Ovary (tissue), 9 donors: Measurements from ENCODE around the gene NLGN1. TPM values are rescaled to one million over a fixed set of nuclear protein-coding genes. Genes with fewer than 3 reads are reported as not detected.

Experiments used
- DNase-seq, 5 donors: peaks; one replicate each; pipeline ENCODE4 v3.0.0-alpha.2; 2019 to 2020
- H3K27ac ChIP-seq, 2 donors: fragments of 200-600 bp; one replicate each; pipeline versions ENCODE4 v1.5.1 to v1.8.0; 2019 to 2022
- H3K27me3 ChIP-seq: fragments of 200-600 bp; one replicate; pipeline ENCODE4 v1.8.0; 2022
- H3K36me3 ChIP-seq: fragments of 200-600 bp; sonication (generic); one replicate; pipeline ENCODE4 v1.5.1; 2019
- H3K4me1 ChIP-seq: one replicate; pipeline ENCODE4 v1.8.1; 2013; ENCODE audit warnings: mild to moderate bottlenecking, moderate library complexity; ENCODE audit not compliant: insufficient read depth
- H3K4me3 ChIP-seq: fragments of 200-600 bp; sonication (generic); one replicate; pipeline ENCODE4 v1.5.1; 2017
- H3K9me3 ChIP-seq, 2 donors: fragments of 200-600 bp in 1 of 2; sonication (generic) in 1 of 2; one replicate each; pipeline versions ENCODE4 v1.5.1 to v1.8.1; 2013 to 2019; ENCODE audit warnings: mild to moderate bottlenecking in 1 of 2, moderate library complexity in 1 of 2
- EP300 ChIP-seq: sonication (generic); formaldehyde crosslinking; IDR thresholded peaks from one replicate; pipeline ENCODE4 v1.6.1; 2017; ENCODE audit warnings: antibody characterized with exemption
- POLR2A ChIP-seq: fragments of 450-650 bp; IDR thresholded peaks from one replicate; pipeline ENCODE4 v1.6.1; 2017; ENCODE audit warnings: antibody characterized with exemption, mild to moderate bottlenecking, moderate library complexity
- WGBS, 3 donors: extraction: QIAGEN DNeasy Blood & Tissue Kit in 1 of 3; methylation state at CpG; one replicate each; pipeline versions ENCODE4 v1.1.5 to v1.1.7; 2013 to 2017; 5-methylcytosine and 5-hydroxymethylcytosine counted together
- intact Hi-C, 4 donors: fragments of 100-400 bp; cut with DNase I; formaldehyde crosslinking; loops; one replicate each; pipeline versions ENCODE4 v1.11.0 to v1.15.1; 2022 to 2023
- polyA plus RNA-seq, 2 donors: library from polyadenylated mRNA; stranded (reverse); fragments of 200-250 nt in 1 of 2; fragments of 350-450 nt in 1 of 2; fragmentation: Illumina TruSeq in 1 of 2; extraction: RNeasy Lipid Tissue Mini Kit (QIAGEN cat#74804) in 1 of 2; gene quantifications; one replicate each; pipeline ENCODE4 v1.2.3, GENCODE V29; 2013 to 2014
- total RNA-seq, 7 donors: library from RNA; depleted of rRNA in 2 of 7; stranded (reverse); fragments of >200 nt in 2 of 7; fragmentation: NEBNext Ultra II Directional in 3 of 7; extraction: Animal tissue kit (Norgen Biotek cat#: 25700) in 3 of 7; gene quantifications; one replicate each; pipeline versions ENCODE4 v1.1.0 to v1.2.4, GENCODE V29; 2016 to 2023
- TF ChIP-seq, protein P1 (sequence below), 3 donors: fragments of 450-650 bp in 2 of 3; fragments of 200-600 bp in 1 of 3; IDR thresholded peaks; one replicate each; pipeline versions ENCODE4 v1.5.1 to v1.8.0; 2016 to 2022; ENCODE audit warnings: antibody characterized with exemption in 3 of 3, mild to moderate bottlenecking in 1 of 3
- donor health status: DM: no; HTN: no; CAD: no; lungs with moderate emphysema.
- donor health status: DM: no; HTN: no; CAD: no.
- donor health status: Bipolar disorder and iron deficiency.
- donor health status: DM: yes; HTN: yes; CAD: no.
- donor health status: DM: no; HTN: no; CAD: no.
- donor health status: DM: yes; HTN: yes; CAD: no.

Gene NLGN1
- total and polyA plus RNA-seq, 9 donors = 1.2 to 7.7 (median 4.6) TPM

DNA sequence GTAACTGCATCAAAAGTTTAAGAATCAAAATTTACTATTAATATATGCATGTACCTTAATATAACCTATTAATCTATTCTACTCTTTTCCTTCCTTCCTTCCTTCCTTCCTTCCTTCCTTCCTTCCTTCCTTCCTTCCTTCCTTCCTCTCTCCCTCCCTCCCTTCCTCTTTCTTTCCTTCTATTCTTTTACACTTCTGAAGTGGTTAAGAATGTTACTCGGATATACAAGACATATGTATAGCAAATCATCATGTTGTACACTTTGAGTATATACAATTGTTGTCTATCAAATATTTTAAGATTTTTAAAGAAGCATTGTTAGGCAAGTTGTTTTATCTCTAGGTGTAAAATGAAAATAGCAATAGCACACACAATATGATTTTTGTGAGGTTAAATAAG lies 748.5 kb downstream of the NLGN1 start:
- Histone ChIP-seq H3K4me3 (no peak overlapping the region), H3K9me3 (no peaks in the 10 kb centered on the region), H3K27ac (no peak overlapping the region), H3K4me1 (no peaks in the 10 kb centered on the region), H3K27me3 (no peaks in the 10 kb centered on the region), H3K36me3 (no peaks in the 10 kb centered on the region)
- TF ChIP-seq EP300 (no peak), POLR2A (no peak)
- TF ChIP-seq, protein P1, sequence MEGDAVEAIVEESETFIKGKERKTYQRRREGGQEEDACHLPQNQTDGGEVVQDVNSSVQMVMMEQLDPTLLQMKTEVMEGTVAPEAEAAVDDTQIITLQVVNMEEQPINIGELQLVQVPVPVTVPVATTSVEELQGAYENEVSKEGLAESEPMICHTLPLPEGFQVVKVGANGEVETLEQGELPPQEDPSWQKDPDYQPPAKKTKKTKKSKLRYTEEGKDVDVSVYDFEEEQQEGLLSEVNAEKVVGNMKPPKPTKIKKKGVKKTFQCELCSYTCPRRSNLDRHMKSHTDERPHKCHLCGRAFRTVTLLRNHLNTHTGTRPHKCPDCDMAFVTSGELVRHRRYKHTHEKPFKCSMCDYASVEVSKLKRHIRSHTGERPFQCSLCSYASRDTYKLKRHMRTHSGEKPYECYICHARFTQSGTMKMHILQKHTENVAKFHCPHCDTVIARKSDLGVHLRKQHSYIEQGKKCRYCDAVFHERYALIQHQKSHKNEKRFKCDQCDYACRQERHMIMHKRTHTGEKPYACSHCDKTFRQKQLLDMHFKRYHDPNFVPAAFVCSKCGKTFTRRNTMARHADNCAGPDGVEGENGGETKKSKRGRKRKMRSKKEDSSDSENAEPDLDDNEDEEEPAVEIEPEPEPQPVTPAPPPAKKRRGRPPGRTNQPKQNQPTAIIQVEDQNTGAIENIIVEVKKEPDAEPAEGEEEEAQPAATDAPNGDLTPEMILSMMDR (IDR thresholded peaks at IDR 0.05) = no peak
- 88 to 97% (median 96%) methylated on average over 1 of the region's 1 CpG for WGBS, 3 donors
- DNase-seq = no peak
- intact Hi-C loops = no loop called here

DNA sequence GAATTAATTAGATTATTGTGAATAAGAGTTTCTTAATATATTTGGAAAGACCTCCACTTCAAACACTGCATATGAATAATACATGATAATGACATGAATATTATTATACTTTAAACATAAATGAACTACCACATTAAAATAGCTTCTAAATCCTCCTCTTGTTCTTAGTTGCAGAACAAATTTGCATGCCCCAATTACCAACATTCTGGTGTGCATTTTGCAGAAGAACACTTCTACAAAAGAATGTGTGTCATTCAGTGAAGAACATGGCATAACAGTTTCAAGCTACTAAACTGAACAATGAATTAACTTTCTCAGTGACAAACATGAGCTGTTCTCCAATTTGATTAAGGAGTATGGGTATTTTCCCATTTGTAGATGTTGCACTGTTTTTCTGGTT lies 750.3 kb downstream of the NLGN1 start:
- H3K9me3 ChIP-seq = no peaks in the 10 kb centered on the region
- intact Hi-C loops = no loop called here
- no peaks in the 10 kb centered on the region for H3K36me3 ChIP-seq
- H3K27ac ChIP-seq = no peak overlapping the region
- H3K4me1 ChIP-seq = no peaks in the 10 kb centered on the region
- DNase-seq = no peak
- no peak overlapping the region for H3K4me3 ChIP-seq
- no peaks in the 10 kb centered on the region for H3K27me3 ChIP-seq
- TF ChIP-seq, protein P1 (IDR thresholded peaks at IDR 0.05) = no peak
- TF ChIP-seq POLR2A = no peak
- no peak for TF ChIP-seq EP300

DNA sequence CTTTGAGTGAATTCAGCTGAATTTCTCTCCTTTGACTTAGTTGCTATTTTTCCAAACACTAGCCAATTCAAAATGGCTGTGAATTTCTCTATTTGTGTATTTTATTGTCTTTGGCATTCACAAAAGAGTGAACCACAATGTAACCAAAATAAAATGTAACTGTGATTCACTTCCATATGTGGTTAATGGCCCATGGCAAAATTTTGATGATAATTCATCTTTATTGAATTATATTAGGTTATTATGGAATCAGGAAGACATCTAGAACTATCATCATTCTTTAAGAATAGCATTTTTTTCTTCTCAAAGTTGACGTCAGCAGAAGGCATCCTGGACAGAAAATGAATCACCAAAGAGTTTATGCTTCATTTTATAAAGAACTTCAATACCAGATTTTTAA lies 756.3 kb downstream of the NLGN1 start:
- no peaks in the 10 kb centered on the region for H3K4me1 ChIP-seq
- H3K27ac ChIP-seq = no peak overlapping the region
- intact Hi-C loops = no loop called here
- no peaks in the 10 kb centered on the region for H3K36me3 ChIP-seq
- H3K9me3 ChIP-seq = no peaks in the 10 kb centered on the region
- DNase-seq = no peak
- WGBS, 3 donors = 76 to 81% (median 80%) methylated on average over 1 of the region's 1 CpG
- TF ChIP-seq, protein P1 (IDR thresholded peaks at IDR 0.05) = no peak
- no peak for TF ChIP-seq POLR2A
- no peak for TF ChIP-seq EP300
- H3K4me3 ChIP-seq = no peak overlapping the region
- no peaks in the 10 kb centered on the region for H3K27me3 ChIP-seq

DNA sequence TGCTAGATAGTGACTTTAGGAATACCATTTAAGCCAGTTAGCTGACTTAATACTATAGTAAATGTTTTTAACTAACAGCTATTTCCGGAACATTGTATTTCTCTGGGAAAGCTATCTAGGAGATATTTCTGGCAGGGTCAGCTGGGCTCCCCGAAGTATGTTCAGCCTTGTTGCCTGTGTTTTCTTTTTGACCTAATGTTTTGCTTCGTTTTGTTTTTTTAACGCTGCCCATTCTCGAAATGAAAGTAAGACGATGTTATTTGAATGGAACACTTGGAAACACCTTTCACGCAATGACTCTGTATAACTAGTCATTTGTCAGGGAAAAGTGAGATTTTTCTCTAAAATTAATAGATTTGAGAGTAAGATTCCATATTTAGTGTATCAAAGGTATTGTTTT lies 758.7 kb downstream of the NLGN1 start:
- no peak overlapping the region for H3K4me3 ChIP-seq
- H3K9me3 ChIP-seq = no peaks in the 10 kb centered on the region
- no peaks in the 10 kb centered on the region for H3K27me3 ChIP-seq
- 18 to 53% (median 19%) methylated on average over 7 of the region's 7 CpGs for WGBS, 3 donors
- DNase-seq = no peak
- TF ChIP-seq, protein P1 (IDR thresholded peaks at IDR 0.05) = no peak
- TF ChIP-seq EP300 (no peak), POLR2A (no peak)
- no peak overlapping the region for H3K27ac ChIP-seq
- intact Hi-C loops = no loop called here
- H3K36me3 ChIP-seq = no peaks in the 10 kb centered on the region
- H3K4me1 ChIP-seq = no peaks in the 10 kb centered on the region

DNA sequence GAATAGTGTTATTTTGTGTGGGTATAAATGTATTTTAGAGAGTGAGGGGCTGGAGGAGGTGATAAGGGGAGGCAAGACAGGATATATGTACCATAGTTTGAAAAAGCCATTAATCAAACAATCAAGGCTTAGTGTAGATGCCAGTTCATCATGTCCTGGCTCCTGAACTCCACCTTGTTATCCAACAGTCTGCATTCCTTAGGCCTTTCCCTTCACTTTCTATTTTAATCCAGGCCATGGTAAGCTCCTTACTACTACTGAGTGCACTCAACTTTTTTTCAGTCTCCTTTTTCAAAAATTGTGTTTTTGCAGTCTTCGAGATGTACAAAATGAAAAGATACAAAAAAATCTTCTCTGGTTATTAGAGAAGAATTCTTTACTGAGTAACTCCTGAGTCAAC lies 761.1 kb downstream of the NLGN1 start:
- Histone ChIP-seq H3K4me3 (no peak overlapping the region), H3K9me3 (no peaks in the 10 kb centered on the region), H3K27ac (no peak overlapping the region), H3K4me1 (no peaks in the 10 kb centered on the region), H3K36me3 (no peaks in the 10 kb centered on the region), H3K27me3 (no peaks in the 10 kb centered on the region)
- intact Hi-C loops = no loop called here
- WGBS, 3 donors = 96% methylated on average over 1 of the region's 1 CpG
- TF ChIP-seq POLR2A (no peak), EP300 (no peak)
- TF ChIP-seq, protein P1 (IDR thresholded peaks at IDR 0.05) = no peak
- no peak for DNase-seq
